K562 (cell line): ENCODE results near the gene ERC2.

ENCODE experiments used
- CREB1 ChIP-seq, 2 experiments: sonication (generic) in 1 of 2; formaldehyde crosslinking in 1 of 2; IDR thresholded peaks; 2 replicates each; pipeline versions ENCODE4 v1.6.1 to v1.8.0; 2012 to 2022; ENCODE audit warnings: inconsistent platforms in 1 of 2, mild to moderate bottlenecking in 1 of 2, missing genetic modification reagents in 1 of 2, moderate library complexity in 1 of 2
- CTCF ChIP-seq, 3 experiments: IDR thresholded peaks in 2 of 3; conservative IDR thresholded peaks in 1 of 3; 2 replicates each; pipeline ENCODE4 v1.5.1; 2011 to 2012; ENCODE audit warnings: low read length in 3 of 3, mild to moderate bottlenecking in 3 of 3, control low read depth in 2 of 3, improper control_type of control experiment in 1 of 3, inconsistent platforms in 1 of 3, low read depth in 1 of 3, mixed read lengths in 1 of 3, moderate library complexity in 1 of 3; ENCODE audit not compliant: insufficient read depth in 2 of 3
- FOXK2 ChIP-seq, 2 experiments: fragments of 450-650 bp; IDR thresholded peaks in 1 of 2; conservative IDR thresholded peaks in 1 of 2; 2 replicates each; pipeline ENCODE4 v1.6.1; 2016; ENCODE audit warnings: low read depth in 2 of 2, mild to moderate bottlenecking in 1 of 2
- NFYB ChIP-seq: IDR thresholded peaks from 2 replicates; pipeline ENCODE4 v1.6.1; 2011; ENCODE audit warnings: mild to moderate bottlenecking, moderate library complexity; ENCODE audit not compliant: insufficient read length; ENCODE audit errors: extremely low read depth
- POLR2A ChIP-seq: fragments of 450-650 bp; conservative IDR thresholded peaks from 2 replicates; pipeline ENCODE4 v1.6.1; 2016
- PRDM10 ChIP-seq: fragments of 450-650 bp; IDR thresholded peaks from 2 replicates; pipeline ENCODE4 v1.6.1; 2018; ENCODE audit not compliant: partially characterized antibody
- PREB ChIP-seq: sonication (generic); formaldehyde crosslinking; IDR thresholded peaks from 2 replicates; pipeline ENCODE4 v1.8.1; 2023; ENCODE audit warnings: mild to moderate bottlenecking, missing genetic modification reagents
- ZBTB11 ChIP-seq, 3 experiments: fragments of 200-800 bp in 1 of 3; fragments of 250-450 bp in 1 of 3; fragments of 450-650 bp in 1 of 3; sonication (Bioruptor Pico) in 1 of 3; sonication (Bioruptor generic) in 1 of 3; formaldehyde crosslinking in 1 of 3; IDR thresholded peaks; 2 replicates each; pipeline versions ENCODE4 v1.6.1 to v1.8.0; 2016 to 2022; ENCODE audit warnings: mild to moderate bottlenecking in 2 of 3, missing genetic modification characterization in 2 of 3, missing compliant biosample characterization in 1 of 3, moderate library complexity in 1 of 3

GRCh38 chr3:55792009-55792408, 676.3 kb downstream of the ERC2 start:
- no peak for TF ChIP-seq ZBTB11 (CRISPR knock-in tag; IDR thresholded peaks at IDR 0.05)
- no peak for TF ChIP-seq POLR2A
- no peak for TF ChIP-seq NFYB
- no peak for TF ChIP-seq PRDM10
- TF ChIP-seq CREB1 (IDR thresholded peaks at IDR 0.05) = no peak
- TF ChIP-seq CREB1 (CRISPR knock-in tag; IDR thresholded peaks at IDR 0.05) = no peak
- TF ChIP-seq CTCF (IDR thresholded peaks at IDR 0.05 in 2 of 3, conservative IDR thresholded peaks at IDR 0.05 in 1 of 3; ENCODE audit: insufficient read depth in 2 of 3, low read depth in 1 of 3, low read length in 3 of 3) = no peak
- TF ChIP-seq PREB = no peak
- no peak for TF ChIP-seq FOXK2 (conservative IDR thresholded peaks at IDR 0.05 in 1 of 2, IDR thresholded peaks at IDR 0.05 in 1 of 2; ENCODE audit: low read depth in 2 of 2)
